ENCODE measurements around the gene MYO1B.

MYO1B gene

GRCh38 chr2:191299010-191299409, 53.8 kb downstream of the MYO1B start:
- TF ChIP-seq POLR2AphosphoS5 (IDR thresholded peaks at IDR 0.05; ENCODE audit: low read depth, low read length) (no peak), TAF1 (IDR thresholded peaks at IDR 0.05; ENCODE audit: borderline replicate concordance, insufficient read depth, low read length) (no peak), FOXP2 (optimal IDR thresholded peaks at IDR 0.05; ENCODE audit: borderline replicate concordance, extremely low read depth, extremely low read length, insufficient read depth) (no peak), SIN3A (IDR thresholded peaks at IDR 0.05; ENCODE audit: borderline replicate concordance, insufficient read depth, low read length) (no peak)
- TF ChIP-seq, protein P1, sequence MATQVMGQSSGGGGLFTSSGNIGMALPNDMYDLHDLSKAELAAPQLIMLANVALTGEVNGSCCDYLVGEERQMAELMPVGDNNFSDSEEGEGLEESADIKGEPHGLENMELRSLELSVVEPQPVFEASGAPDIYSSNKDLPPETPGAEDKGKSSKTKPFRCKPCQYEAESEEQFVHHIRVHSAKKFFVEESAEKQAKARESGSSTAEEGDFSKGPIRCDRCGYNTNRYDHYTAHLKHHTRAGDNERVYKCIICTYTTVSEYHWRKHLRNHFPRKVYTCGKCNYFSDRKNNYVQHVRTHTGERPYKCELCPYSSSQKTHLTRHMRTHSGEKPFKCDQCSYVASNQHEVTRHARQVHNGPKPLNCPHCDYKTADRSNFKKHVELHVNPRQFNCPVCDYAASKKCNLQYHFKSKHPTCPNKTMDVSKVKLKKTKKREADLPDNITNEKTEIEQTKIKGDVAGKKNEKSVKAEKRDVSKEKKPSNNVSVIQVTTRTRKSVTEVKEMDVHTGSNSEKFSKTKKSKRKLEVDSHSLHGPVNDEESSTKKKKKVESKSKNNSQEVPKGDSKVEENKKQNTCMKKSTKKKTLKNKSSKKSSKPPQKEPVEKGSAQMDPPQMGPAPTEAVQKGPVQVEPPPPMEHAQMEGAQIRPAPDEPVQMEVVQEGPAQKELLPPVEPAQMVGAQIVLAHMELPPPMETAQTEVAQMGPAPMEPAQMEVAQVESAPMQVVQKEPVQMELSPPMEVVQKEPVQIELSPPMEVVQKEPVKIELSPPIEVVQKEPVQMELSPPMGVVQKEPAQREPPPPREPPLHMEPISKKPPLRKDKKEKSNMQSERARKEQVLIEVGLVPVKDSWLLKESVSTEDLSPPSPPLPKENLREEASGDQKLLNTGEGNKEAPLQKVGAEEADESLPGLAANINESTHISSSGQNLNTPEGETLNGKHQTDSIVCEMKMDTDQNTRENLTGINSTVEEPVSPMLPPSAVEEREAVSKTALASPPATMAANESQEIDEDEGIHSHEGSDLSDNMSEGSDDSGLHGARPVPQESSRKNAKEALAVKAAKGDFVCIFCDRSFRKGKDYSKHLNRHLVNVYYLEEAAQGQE (IDR thresholded peaks at IDR 0.05; ENCODE audit: insufficient read depth in 1 of 2, low read depth in 2 of 2, low read length in 2 of 2) = no peak

GRCh38 chr2:191299866-191300265, 54.7 kb downstream of the MYO1B start:
- TF ChIP-seq SIN3A (IDR thresholded peaks at IDR 0.05; ENCODE audit: borderline replicate concordance, insufficient read depth, low read length) = no peak
- TF ChIP-seq TAF1 (IDR thresholded peaks at IDR 0.05; ENCODE audit: borderline replicate concordance, insufficient read depth, low read length) = no peak
- TF ChIP-seq, protein P1 (IDR thresholded peaks at IDR 0.05; ENCODE audit: insufficient read depth in 1 of 2, low read depth in 2 of 2, low read length in 2 of 2) = no peak
- TF ChIP-seq POLR2AphosphoS5 (IDR thresholded peaks at IDR 0.05; ENCODE audit: low read depth, low read length) = no peak

DNA sequence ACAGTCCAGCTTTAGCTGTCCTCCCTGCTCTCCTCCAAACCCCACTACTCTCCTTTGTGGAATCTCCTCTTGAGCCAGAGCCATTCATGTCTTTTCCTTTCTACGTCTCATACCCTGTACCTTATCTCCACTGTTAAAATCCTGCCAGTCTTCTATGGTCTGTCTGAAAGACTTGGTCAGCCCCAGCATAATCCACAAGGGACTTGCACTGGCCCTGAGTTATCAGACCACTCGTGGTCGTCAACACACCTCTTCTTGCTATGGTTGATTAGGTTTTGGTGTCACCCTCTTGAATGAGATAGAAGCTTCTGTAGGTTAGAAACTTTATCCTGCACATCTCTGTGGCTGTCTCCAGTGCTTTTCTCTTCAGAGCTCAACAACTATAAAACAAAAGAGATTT, 56.8 kb downstream of the MYO1B start:
- TF ChIP-seq, protein P1 (IDR thresholded peaks at IDR 0.05; ENCODE audit: insufficient read depth in 1 of 2, low read depth in 2 of 2, low read length in 2 of 2) = no peak
- no peak for TF ChIP-seq FOXP2 (optimal IDR thresholded peaks at IDR 0.05; ENCODE audit: borderline replicate concordance, extremely low read depth, extremely low read length, insufficient read depth)
- no peak for TF ChIP-seq SIN3A (IDR thresholded peaks at IDR 0.05; ENCODE audit: borderline replicate concordance, insufficient read depth, low read length)
- no peak for TF ChIP-seq TAF1 (IDR thresholded peaks at IDR 0.05; ENCODE audit: borderline replicate concordance, insufficient read depth, low read length)
- no peak for TF ChIP-seq POLR2AphosphoS5 (IDR thresholded peaks at IDR 0.05; ENCODE audit: low read depth, low read length)

GRCh38 chr2:191302459-191303139, 57.4 kb downstream of the MYO1B start:
- TF ChIP-seq FOXP2 (optimal IDR thresholded peaks at IDR 0.05; ENCODE audit: borderline replicate concordance, extremely low read depth, extremely low read length, insufficient read depth) (no peak), SIN3A (IDR thresholded peaks at IDR 0.05; ENCODE audit: borderline replicate concordance, insufficient read depth, low read length) (no peak)

DNA sequence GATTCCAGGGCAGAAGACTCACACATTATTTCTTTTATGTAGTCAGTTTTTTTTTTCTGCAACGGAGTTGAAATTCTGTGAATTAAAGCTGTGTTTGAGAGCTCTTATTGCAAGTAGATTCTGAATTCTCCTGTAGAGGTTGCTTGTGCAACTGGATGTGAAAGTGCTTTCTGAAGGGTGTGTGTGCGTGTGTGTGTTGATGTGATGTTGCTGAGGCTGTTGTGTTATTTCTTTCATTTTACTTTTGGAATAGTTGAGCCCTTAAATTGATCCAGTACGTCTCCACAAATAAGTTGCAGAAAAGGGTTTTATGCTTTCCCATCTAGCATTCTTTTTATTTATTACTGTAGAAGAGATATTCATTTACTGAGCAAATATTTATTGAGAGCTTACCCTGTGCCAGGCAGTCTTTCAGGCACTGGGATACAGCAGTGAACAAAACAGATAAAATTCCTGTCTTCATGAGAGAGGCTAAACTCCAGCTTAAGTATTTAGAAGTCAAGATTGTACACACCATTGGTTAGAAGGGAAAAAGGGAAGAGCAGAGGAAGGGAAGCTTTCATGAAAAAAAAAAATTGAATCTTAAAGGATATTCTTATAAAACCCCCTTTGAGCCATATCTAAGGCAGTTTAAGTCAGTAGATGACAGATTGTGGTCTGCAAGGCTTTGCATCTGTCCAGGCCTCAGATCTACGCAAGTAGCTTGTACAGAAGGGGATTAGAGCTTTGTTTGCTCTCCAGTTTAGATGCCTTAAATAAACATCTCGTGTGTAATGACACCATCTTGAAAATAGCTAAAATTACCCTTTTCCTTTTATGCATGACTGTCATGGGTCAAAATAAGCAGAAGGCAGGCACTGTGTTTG, 58.2 kb downstream of the MYO1B start:
- TF ChIP-seq, protein P1 (IDR thresholded peaks at IDR 0.05; ENCODE audit: insufficient read depth in 1 of 2, low read depth in 2 of 2, low read length in 2 of 2) = no peak
- no peak for TF ChIP-seq POLR2AphosphoS5 (IDR thresholded peaks at IDR 0.05; ENCODE audit: low read depth, low read length)
- TF ChIP-seq SIN3A (IDR thresholded peaks at IDR 0.05; ENCODE audit: borderline replicate concordance, insufficient read depth, low read length) = no peak
